Iris pigment epithelial cell (primary cell): ENCODE results near the gene ATRNL1.

Source experiments
- DNase-seq: peaks from one replicate; pipeline ENCODE4 v3.0.0-alpha.2; 2011; ENCODE audit warnings: low read depth

The ATRNL1 gene

GRCh38 chr10:115846528-115846927 is 753.4 kb downstream of the ATRNL1 start:
- peak; percentile 26 for DNase-seq

- peak; percentile 44 for DNase-seq
Measured at GRCh38 chr10:115849197-115849596, 756.0 kb downstream of the ATRNL1 start.

GRCh38 chr10:115850666-115851065 is 757.5 kb downstream of the ATRNL1 start:
- no peak for DNase-seq

GRCh38 chr10:115851695-115852094 is 758.5 kb downstream of the ATRNL1 start:
- no peak for DNase-seq

GRCh38 chr10:115854740-115855435 is 761.7 kb downstream of the ATRNL1 start:
- DNase-seq: peak; percentile 51

GRCh38 chr10:115856580-115856979 is 763.4 kb downstream of the ATRNL1 start:
- DNase-seq: peak; percentile 45

- DNase-seq: peak; percentile 88
Measured at GRCh38 chr10:115857856-115858255, 764.7 kb downstream of the ATRNL1 start.

GRCh38 chr10:115860182-115861107 is 767.3 kb downstream of the ATRNL1 start:
- DNase-seq: no peak

- peak; percentile 73 for DNase-seq
Measured at GRCh38 chr10:115861455-115861854, 768.3 kb downstream of the ATRNL1 start.

GRCh38 chr10:115861864-115862263 is 768.7 kb downstream of the ATRNL1 start:
- peak; percentile 75 for DNase-seq

GRCh38 chr10:115866174-115866573 is 773.0 kb downstream of the ATRNL1 start:
- no peak for DNase-seq

- DNase-seq: no peak
Measured at GRCh38 chr10:115866691-115867090, 773.5 kb downstream of the ATRNL1 start.

- no peak for DNase-seq
Measured at GRCh38 chr10:115867305-115867704, 774.1 kb downstream of the ATRNL1 start.

GRCh38 chr10:115871855-115872254 is 778.7 kb downstream of the ATRNL1 start:
- DNase-seq: no peak

- DNase-seq: no peak
Measured at GRCh38 chr10:115875172-115875571, 782.0 kb downstream of the ATRNL1 start.

GRCh38 chr10:115879372-115880089 is 786.4 kb downstream of the ATRNL1 start:
- no peak for DNase-seq

- no peak for DNase-seq
Measured at GRCh38 chr10:115882021-115882420, 788.9 kb downstream of the ATRNL1 start.

- no peak for DNase-seq
Measured at GRCh38 chr10:115883372-115883771, 790.2 kb downstream of the ATRNL1 start.

- no peak for DNase-seq
Measured at GRCh38 chr10:115884331-115884730, 791.2 kb downstream of the ATRNL1 start.

- DNase-seq: no peak
Measured at GRCh38 chr10:115895166-115895565, 802.0 kb downstream of the ATRNL1 start.

GRCh38 chr10:115898242-115898641 is 805.1 kb downstream of the ATRNL1 start:
- no peak for DNase-seq

- DNase-seq: no peak
Measured at GRCh38 chr10:115902596-115902995, 809.4 kb downstream of the ATRNL1 start.
